WTC11 (cell line): ENCODE results near the gene CXCL9. TPM values are rescaled to one million over a fixed set of nuclear protein-coding genes. Genes with fewer than 3 reads are reported as not detected.
A peak's percentile ranks its signal among the peaks of the same experiment; 100 is the strongest.
"Not testable (repeated sequence)": the region's sequence is repeated elsewhere in the genome, so short reads cannot be mapped to it uniquely, and the experiment has no call there.

Experiments used
- ATAC-seq: fragments of 200-7000 bp; cut with Tn5 transposase; 2 replicates; pipeline ENCODE4 v1.10.0; 2021; ENCODE audit warnings: mild to moderate bottlenecking, moderate library complexity
- CTCF ChIA-PET: fragments of 300-600 bp; sonication (Branson Sonifier 250); formaldehyde crosslinking; loops from one replicate; lab custom pipeline; 2021; ENCODE audit warnings: antibody characterized with exemption; lab: Charles Lee
- POLR2A ChIA-PET: fragments of 350-600 bp; sonication (Branson Sonifier 250); formaldehyde crosslinking; loops from one replicate; lab custom pipeline; 2021; ENCODE audit warnings: antibody characterized with exemption; lab: Charles Lee
- DNase-seq: peaks from one replicate; pipeline ENCODE4 v3.0.0; 2021; ENCODE audit warnings: low spot score
- H3K27ac Mint-ChIP-seq: 2 replicates; pipeline ENCODE4 v1.8.0; 2021; ENCODE audit warnings: mixed read lengths
- H3K27me3 Mint-ChIP-seq: 2 replicates; pipeline ENCODE4 v1.8.0; 2021; ENCODE audit warnings: low read depth, mild to moderate bottlenecking, moderate library complexity, mixed read lengths
- H3K36me3 Mint-ChIP-seq: 2 replicates; pipeline ENCODE4 v1.8.0; 2021; ENCODE audit warnings: mixed read lengths
- H3K4me1 Mint-ChIP-seq: 2 replicates; pipeline ENCODE4 v1.8.0; 2022; ENCODE audit warnings: mixed read lengths
- H3K4me3 Mint-ChIP-seq: 2 replicates; pipeline ENCODE4 v1.8.0; 2021; ENCODE audit warnings: mild to moderate bottlenecking, moderate library complexity, mixed read lengths
- H3K9me3 Mint-ChIP-seq: 2 replicates; pipeline ENCODE4 v1.8.0; 2021; ENCODE audit warnings: mixed read lengths
- EMX1 ChIP-seq: fragments of 250-450 bp; sonication (Bioruptor Pico); IDR thresholded peaks from 2 replicates; pipeline ENCODE4 v1.8.0; 2021; ENCODE audit warnings: mild to moderate bottlenecking
- GABPB1 ChIP-seq: sonication (generic); formaldehyde crosslinking; IDR thresholded peaks from 2 replicates; pipeline ENCODE4 v1.8.1; 2023; ENCODE audit warnings: mild to moderate bottlenecking, missing genetic modification reagents
- KAT7 ChIP-seq: sonication (generic); formaldehyde crosslinking; IDR thresholded peaks from 2 replicates; pipeline ENCODE4 v1.8.1; 2023; ENCODE audit warnings: missing genetic modification reagents, mild to moderate bottlenecking, borderline replicate concordance
- MXD4 ChIP-seq: fragments of 250-450 bp; sonication (Bioruptor Pico); IDR thresholded peaks from 2 replicates; pipeline ENCODE4 v1.8.0; 2021; ENCODE audit warnings: mild to moderate bottlenecking, moderate library complexity, borderline replicate concordance
- OVOL2 ChIP-seq: fragments of 250-450 bp; sonication (Bioruptor Pico); IDR thresholded peaks from 2 replicates; pipeline ENCODE4 v1.9.0; 2021; ENCODE audit warnings: mild to moderate bottlenecking, borderline replicate concordance
- SMAD4 ChIP-seq: sonication (generic); formaldehyde crosslinking; IDR thresholded peaks from 2 replicates; pipeline ENCODE4 v1.8.0; 2022; ENCODE audit warnings: mild to moderate bottlenecking, missing genetic modification reagents
- SOX15 ChIP-seq: fragments of 250-450 bp; sonication (Bioruptor Pico); IDR thresholded peaks from 2 replicates; pipeline ENCODE4 v1.9.0; 2021; ENCODE audit warnings: mild to moderate bottlenecking
- TEAD1 ChIP-seq: sonication (generic); formaldehyde crosslinking; IDR thresholded peaks from 2 replicates; pipeline ENCODE4 v1.8.0; 2022; ENCODE audit warnings: mild to moderate bottlenecking, missing genetic modification reagents
- ZNF219 ChIP-seq: sonication (generic); formaldehyde crosslinking; IDR thresholded peaks from 2 replicates; pipeline ENCODE4 v1.8.0; 2023; ENCODE audit warnings: missing genetic modification reagents, mild to moderate bottlenecking, borderline replicate concordance
- total RNA-seq: library from RNA; stranded (reverse); gene quantifications from 3 replicates; pipeline ENCODE4 v1.2.3, GENCODE V29; 2021
- TF ChIP-seq, protein P1 (sequence below): sonication (generic); formaldehyde crosslinking; conservative IDR thresholded peaks from 2 replicates; pipeline ENCODE4 v1.8.1; 2022; ENCODE audit warnings: mild to moderate bottlenecking, missing genetic modification reagents
- TF ChIP-seq, protein P2 (sequence below): sonication (generic); formaldehyde crosslinking; IDR thresholded peaks from 2 replicates; pipeline ENCODE4 v1.8.1; 2023; ENCODE audit warnings: mild to moderate bottlenecking, missing genetic modification reagents
- TF ChIP-seq, protein P3 (sequence below): sonication (generic); formaldehyde crosslinking; IDR thresholded peaks from 2 replicates; pipeline ENCODE4 v1.8.1; 2022; ENCODE audit warnings: missing genetic modification reagents, borderline replicate concordance
- TF ChIP-seq, protein P4 (sequence below): fragments of 250-450 bp; sonication (Bioruptor Pico); IDR thresholded peaks from 2 replicates; pipeline ENCODE4 v1.9.0; 2021; ENCODE audit warnings: mild to moderate bottlenecking
- TF ChIP-seq, protein P5 (sequence below): sonication (generic); formaldehyde crosslinking; IDR thresholded peaks from 2 replicates; pipeline ENCODE4 v1.8.1; 2022; ENCODE audit warnings: low read depth, mild to moderate bottlenecking, moderate library complexity, missing genetic modification reagents, borderline replicate concordance
- TF ChIP-seq, protein P6 (sequence below): fragments of 200-600 bp; IDR thresholded peaks from 2 replicates; pipeline ENCODE4 v1.8.0; 2022; ENCODE audit warnings: antibody characterized with exemption

The CXCL9 gene
- total RNA-seq, 1 experiment from 2014 or later, result 0.07 TPM

DNA sequence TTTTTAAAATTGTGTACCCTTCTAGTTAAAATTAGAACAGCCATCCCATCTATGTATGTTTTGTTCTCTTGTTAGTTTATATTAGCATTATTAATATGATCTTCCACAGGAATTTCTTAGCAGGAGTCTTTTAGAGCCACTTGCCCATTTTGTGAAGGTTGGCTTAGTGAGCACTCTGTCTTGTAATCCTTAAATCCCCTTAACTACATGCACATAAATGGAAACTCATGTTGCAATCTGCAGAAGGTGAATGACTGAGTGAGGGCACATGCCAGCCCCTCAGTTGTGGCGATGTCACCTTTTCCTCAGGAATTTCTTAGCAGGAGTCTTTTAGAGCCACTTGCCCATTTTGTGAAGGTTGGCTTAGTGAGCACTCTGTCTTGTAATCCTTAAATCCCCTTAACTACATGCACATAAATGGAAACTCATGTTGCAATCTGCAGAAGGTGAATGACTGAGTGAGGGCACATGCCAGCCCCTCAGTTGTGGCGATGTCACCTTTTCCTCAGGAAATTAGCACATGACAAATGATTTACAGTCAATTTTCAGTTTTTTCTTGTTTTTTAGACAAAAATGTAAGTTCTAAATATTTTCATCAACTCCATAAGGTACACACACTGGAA, 8.7 kb downstream of the CXCL9 start:
- POLR2A ChIA-PET, DNase-seq, H3K9me3 Mint-ChIP-seq, H3K4me1 Mint-ChIP-seq, CTCF ChIA-PET, ATAC-seq, H3K27ac Mint-ChIP-seq, H3K4me3 Mint-ChIP-seq, H3K27me3 Mint-ChIP-seq, H3K36me3 Mint-ChIP-seq: not testable (repeated sequence)

DNA sequence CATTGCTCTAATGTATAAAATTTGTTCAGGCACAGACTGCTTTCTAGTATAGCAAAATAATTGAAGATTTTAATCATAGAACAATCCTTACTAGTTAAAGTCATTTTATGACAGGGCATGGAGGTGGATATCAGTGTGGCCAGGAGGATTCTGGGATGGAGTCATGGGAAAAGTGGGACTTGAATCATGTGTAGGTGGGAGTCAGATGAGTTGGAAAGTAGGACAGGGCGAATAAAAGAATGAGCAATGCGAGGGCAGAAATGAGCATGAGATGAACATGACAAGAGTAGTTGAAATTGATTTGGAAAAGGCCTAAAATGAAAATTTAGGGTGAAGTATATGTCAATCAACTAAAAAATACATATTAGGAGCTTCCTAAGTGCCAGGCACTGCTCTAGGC, 9.4 kb downstream of the CXCL9 start:
- ATAC-seq (no peak), DNase-seq (no peak)
- no peak overlapping the region for H3K27ac Mint-ChIP-seq
- no peak overlapping the region for H3K4me3 Mint-ChIP-seq
- ChIA-PET POLR2A (no interaction called here), CTCF (no interaction called here)
- H3K9me3 Mint-ChIP-seq, result no peaks in the 10 kb centered on the region
- H3K36me3 Mint-ChIP-seq, result no peaks in the 10 kb centered on the region
- peaks cover 6% of the 10 kb centered on the region for H3K27me3 Mint-ChIP-seq
- TF ChIP-seq TEAD1 (CRISPR knock-in tag) (no peak), SOX15 (CRISPR knock-in tag) (no peak), KAT7 (CRISPR knock-in tag) (no peak), OVOL2 (CRISPR knock-in tag) (no peak), GABPB1 (no peak)
- H3K4me1 Mint-ChIP-seq, result no peaks in the 10 kb centered on the region

DNA sequence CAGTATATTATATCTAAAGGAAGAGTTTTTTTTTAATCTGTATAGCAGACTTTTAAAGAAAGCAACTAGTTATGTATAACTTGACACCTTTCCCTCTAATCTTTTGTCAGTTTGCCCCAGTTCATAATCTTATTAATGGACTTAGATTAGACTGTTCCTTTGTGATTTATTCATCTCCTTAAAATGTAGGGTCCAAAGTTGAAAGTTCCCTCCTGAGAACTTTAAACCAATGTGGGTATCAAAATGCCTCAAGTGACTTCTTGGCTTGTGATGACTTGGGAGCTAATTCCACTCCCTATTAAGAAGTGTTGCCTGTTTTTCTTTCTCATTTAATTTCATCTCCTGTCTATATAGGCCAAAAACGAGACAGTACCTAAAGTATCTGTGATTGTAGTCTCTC, 10.2 kb downstream of the CXCL9 start:
- CTCF ChIA-PET, result interaction anchor here (0.8 to 3.1 kb wide), 9 partner anchors 42 to 381 kb away, joined by 3 to 53 read pairs (median 7); partner anchors contain the start of gene ART3
- Mint-ChIP-seq H3K9me3 (no peaks in the 10 kb centered on the region), H3K4me1 (no peaks in the 10 kb centered on the region), H3K27ac (no peak overlapping the region), H3K36me3 (no peaks in the 10 kb centered on the region), H3K4me3 (no peak overlapping the region), H3K27me3 (peaks cover 9% of the 10 kb centered on the region)
- POLR2A ChIA-PET, result interaction anchor here (0.5 kb wide), 1 partner anchor 36 kb away, joined by 3 read pairs; no protein-coding TSS in a partner anchor
- ATAC-seq, result no peak
- TF ChIP-seq SMAD4 (CRISPR knock-in tag), result no peak
- TF ChIP-seq SOX15 (CRISPR knock-in tag), result no peak
- TF ChIP-seq ZNF219, result no peak
- TF ChIP-seq, protein P1, sequence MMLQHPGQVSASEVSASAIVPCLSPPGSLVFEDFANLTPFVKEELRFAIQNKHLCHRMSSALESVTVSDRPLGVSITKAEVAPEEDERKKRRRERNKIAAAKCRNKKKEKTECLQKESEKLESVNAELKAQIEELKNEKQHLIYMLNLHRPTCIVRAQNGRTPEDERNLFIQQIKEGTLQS (CRISPR knock-in tag), result no peak
- TF ChIP-seq, protein P2, sequence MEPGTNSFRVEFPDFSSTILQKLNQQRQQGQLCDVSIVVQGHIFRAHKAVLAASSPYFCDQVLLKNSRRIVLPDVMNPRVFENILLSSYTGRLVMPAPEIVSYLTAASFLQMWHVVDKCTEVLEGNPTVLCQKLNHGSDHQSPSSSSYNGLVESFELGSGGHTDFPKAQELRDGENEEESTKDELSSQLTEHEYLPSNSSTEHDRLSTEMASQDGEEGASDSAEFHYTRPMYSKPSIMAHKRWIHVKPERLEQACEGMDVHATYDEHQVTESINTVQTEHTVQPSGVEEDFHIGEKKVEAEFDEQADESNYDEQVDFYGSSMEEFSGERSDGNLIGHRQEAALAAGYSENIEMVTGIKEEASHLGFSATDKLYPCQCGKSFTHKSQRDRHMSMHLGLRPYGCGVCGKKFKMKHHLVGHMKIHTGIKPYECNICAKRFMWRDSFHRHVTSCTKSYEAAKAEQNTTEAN, result no peak
- TF ChIP-seq KAT7 (CRISPR knock-in tag), result no peak
- no peak for TF ChIP-seq MXD4
- no peak for TF ChIP-seq EMX1
- TF ChIP-seq, protein P3, sequence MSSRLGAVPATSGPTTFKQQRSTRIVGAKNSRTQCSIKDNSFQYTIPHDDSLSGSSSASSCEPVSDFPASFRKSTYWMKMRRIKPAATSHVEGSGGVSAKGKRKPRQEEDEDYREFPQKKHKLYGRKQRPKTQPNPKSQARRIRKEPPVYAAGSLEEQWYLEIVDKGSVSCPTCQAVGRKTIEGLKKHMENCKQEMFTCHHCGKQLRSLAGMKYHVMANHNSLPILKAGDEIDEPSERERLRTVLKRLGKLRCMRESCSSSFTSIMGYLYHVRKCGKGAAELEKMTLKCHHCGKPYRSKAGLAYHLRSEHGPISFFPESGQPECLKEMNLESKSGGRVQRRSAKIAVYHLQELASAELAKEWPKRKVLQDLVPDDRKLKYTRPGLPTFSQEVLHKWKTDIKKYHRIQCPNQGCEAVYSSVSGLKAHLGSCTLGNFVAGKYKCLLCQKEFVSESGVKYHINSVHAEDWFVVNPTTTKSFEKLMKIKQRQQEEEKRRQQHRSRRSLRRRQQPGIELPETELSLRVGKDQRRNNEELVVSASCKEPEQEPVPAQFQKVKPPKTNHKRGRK (CRISPR knock-in tag), result no peak
- TF ChIP-seq, protein P4, sequence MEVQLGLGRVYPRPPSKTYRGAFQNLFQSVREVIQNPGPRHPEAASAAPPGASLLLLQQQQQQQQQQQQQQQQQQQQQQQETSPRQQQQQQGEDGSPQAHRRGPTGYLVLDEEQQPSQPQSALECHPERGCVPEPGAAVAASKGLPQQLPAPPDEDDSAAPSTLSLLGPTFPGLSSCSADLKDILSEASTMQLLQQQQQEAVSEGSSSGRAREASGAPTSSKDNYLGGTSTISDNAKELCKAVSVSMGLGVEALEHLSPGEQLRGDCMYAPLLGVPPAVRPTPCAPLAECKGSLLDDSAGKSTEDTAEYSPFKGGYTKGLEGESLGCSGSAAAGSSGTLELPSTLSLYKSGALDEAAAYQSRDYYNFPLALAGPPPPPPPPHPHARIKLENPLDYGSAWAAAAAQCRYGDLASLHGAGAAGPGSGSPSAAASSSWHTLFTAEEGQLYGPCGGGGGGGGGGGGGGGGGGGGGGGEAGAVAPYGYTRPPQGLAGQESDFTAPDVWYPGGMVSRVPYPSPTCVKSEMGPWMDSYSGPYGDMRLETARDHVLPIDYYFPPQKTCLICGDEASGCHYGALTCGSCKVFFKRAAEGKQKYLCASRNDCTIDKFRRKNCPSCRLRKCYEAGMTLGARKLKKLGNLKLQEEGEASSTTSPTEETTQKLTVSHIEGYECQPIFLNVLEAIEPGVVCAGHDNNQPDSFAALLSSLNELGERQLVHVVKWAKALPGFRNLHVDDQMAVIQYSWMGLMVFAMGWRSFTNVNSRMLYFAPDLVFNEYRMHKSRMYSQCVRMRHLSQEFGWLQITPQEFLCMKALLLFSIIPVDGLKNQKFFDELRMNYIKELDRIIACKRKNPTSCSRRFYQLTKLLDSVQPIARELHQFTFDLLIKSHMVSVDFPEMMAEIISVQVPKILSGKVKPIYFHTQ (CRISPR knock-in tag), result no peak
- DNase-seq, result no peak

DNA sequence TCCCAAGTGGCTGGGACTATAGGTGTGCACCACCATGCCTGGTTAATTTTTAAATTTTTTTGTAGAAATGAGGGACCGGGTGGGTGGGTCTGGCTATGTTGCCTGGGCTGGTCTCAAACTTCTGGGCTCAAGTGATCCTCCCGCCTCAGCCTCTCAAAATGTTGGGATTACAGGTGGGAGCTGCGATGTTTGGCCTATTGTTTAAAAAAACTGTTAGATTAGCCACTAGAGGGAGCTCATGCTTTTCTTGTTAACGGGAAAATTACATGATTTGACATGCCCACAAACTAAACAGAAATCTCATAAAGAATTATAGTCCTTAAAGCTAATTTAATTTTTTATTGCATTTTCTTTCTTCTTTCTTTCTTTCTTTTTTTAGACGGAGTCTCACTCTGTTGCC, 11.6 kb downstream of the CXCL9 start:
- ATAC-seq (no peak; the same call in 1 of the 2 replicates), DNase-seq (no peak)
- Mint-ChIP-seq H3K27me3 (peaks cover 9% of the 10 kb centered on the region), H3K4me1 (no peaks in the 10 kb centered on the region), H3K4me3 (no peak overlapping the region), H3K36me3 (no peaks in the 10 kb centered on the region), H3K27ac (no peak overlapping the region), H3K9me3 (no peaks in the 10 kb centered on the region)
- ChIA-PET CTCF (interaction anchor here (0.6 to 3.1 kb wide), 41 partner anchors 9 to 382 kb away, joined by 3 to 53 read pairs (median 5); partner anchors contain the start of genes ART3 and NAAA), POLR2A (no interaction called here)
- TF ChIP-seq, protein P5, sequence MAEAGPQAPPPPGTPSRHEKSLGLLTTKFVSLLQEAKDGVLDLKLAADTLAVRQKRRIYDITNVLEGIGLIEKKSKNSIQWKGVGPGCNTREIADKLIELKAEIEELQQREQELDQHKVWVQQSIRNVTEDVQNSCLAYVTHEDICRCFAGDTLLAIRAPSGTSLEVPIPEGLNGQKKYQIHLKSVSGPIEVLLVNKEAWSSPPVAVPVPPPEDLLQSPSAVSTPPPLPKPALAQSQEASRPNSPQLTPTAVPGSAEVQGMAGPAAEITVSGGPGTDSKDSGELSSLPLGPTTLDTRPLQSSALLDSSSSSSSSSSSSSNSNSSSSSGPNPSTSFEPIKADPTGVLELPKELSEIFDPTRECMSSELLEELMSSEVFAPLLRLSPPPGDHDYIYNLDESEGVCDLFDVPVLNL (CRISPR knock-in tag), result no peak
- TF ChIP-seq, protein P6, sequence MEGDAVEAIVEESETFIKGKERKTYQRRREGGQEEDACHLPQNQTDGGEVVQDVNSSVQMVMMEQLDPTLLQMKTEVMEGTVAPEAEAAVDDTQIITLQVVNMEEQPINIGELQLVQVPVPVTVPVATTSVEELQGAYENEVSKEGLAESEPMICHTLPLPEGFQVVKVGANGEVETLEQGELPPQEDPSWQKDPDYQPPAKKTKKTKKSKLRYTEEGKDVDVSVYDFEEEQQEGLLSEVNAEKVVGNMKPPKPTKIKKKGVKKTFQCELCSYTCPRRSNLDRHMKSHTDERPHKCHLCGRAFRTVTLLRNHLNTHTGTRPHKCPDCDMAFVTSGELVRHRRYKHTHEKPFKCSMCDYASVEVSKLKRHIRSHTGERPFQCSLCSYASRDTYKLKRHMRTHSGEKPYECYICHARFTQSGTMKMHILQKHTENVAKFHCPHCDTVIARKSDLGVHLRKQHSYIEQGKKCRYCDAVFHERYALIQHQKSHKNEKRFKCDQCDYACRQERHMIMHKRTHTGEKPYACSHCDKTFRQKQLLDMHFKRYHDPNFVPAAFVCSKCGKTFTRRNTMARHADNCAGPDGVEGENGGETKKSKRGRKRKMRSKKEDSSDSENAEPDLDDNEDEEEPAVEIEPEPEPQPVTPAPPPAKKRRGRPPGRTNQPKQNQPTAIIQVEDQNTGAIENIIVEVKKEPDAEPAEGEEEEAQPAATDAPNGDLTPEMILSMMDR, result peak; percentile 50
